22Rv1 (cell line): ENCODE data around the gene PSMC3.

Source experiments
- CTCF ChIP-seq: fragments of 450-650 bp; IDR thresholded peaks from 2 replicates; pipeline ENCODE4 v1.5.1; 2017; ENCODE audit warnings: mild to moderate bottlenecking
- ZFX ChIP-seq: fragments of 450-650 bp; IDR thresholded peaks from 2 replicates; pipeline ENCODE4 v1.6.1; 2017; ENCODE audit warnings: antibody characterized with exemption, borderline replicate concordance

GRCh38 chr11:47413908-47414684, 12.1 kb downstream of the PSMC3 start:
- no peak for TF ChIP-seq CTCF
- TF ChIP-seq ZFX = no peak
